BJ (cell line): ENCODE data around the gene RPL37A. TPM values are rescaled to one million over a fixed set of nuclear protein-coding genes. Genes with fewer than 3 reads are reported as not detected.

Experiments
- CTCF ChIA-PET: fragments of 350-600 bp; formaldehyde crosslinking; extraction: SDS; loops from one replicate; lab custom pipeline; 2021; ENCODE audit warnings: antibody characterized with exemption, inconsistent platforms; lab: Yijun Ruan, JAX
- POLR2A ChIA-PET: fragments of 300-600 bp; sonication (Branson Sonifier 250); formaldehyde crosslinking; extraction: SDS; loops from one replicate; lab custom pipeline; 2021; ENCODE audit warnings: antibody characterized with exemption; lab: Charles Lee
- DNase-seq: peaks from one replicate; pipeline ENCODE4 v3.0.0-alpha.2; 2011; ENCODE audit warnings: low read depth
- H3K27me3 ChIP-seq: 2 replicates; pipeline ENCODE4 v1.6.0; 2011; ENCODE audit warnings: low read length; ENCODE audit not compliant: control insufficient read depth, insufficient read depth
- H3K36me3 ChIP-seq: 2 replicates; pipeline ENCODE4 v1.5.1; 2011; ENCODE audit warnings: low read length; ENCODE audit not compliant: control insufficient read depth, insufficient read depth
- H3K4me3 ChIP-seq: 2 replicates; pipeline ENCODE4 v1.5.1; 2011; ENCODE audit warnings: low read depth, mild to moderate bottlenecking, control low read depth, low read length
- polyA plus RNA-seq: library from polyadenylated mRNA; depleted of rRNA; stranded (reverse); fragments of >200 nt; gene quantifications from 2 replicates; pipeline ENCODE4 v1.2.3, GENCODE V29; 2011
- TF ChIP-seq, protein P1 (sequence below): IDR thresholded peaks from 2 replicates; pipeline ENCODE4 v1.5.1; 2011; ENCODE audit warnings: low read depth, mild to moderate bottlenecking, control low read depth, inconsistent platforms, low read length, moderate library complexity; ENCODE audit not compliant: insufficient read depth

Gene RPL37A
- polyA plus RNA-seq, 1 experiment = 4,924 TPM

DNA sequence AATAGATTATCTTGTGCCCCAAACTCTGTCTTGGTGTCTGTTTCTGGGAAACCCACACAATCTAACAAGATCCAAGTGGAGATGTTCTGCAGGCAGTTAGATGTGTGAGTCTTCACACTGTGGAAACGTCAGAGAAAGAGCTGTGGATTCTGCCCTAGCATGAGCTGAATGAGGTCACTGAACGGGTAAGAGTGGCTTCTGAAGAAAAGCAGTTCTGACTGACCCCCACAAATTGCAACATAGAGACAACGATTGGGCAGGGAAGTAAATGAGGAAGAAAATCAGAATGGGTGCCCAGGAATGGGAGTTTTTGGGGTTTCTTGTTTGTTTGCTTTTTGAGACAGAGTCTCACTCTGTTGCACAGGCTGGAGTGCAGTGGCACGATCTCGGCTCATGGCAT lies 12.9 kb upstream of the RPL37A start:
- TF ChIP-seq, protein P1, sequence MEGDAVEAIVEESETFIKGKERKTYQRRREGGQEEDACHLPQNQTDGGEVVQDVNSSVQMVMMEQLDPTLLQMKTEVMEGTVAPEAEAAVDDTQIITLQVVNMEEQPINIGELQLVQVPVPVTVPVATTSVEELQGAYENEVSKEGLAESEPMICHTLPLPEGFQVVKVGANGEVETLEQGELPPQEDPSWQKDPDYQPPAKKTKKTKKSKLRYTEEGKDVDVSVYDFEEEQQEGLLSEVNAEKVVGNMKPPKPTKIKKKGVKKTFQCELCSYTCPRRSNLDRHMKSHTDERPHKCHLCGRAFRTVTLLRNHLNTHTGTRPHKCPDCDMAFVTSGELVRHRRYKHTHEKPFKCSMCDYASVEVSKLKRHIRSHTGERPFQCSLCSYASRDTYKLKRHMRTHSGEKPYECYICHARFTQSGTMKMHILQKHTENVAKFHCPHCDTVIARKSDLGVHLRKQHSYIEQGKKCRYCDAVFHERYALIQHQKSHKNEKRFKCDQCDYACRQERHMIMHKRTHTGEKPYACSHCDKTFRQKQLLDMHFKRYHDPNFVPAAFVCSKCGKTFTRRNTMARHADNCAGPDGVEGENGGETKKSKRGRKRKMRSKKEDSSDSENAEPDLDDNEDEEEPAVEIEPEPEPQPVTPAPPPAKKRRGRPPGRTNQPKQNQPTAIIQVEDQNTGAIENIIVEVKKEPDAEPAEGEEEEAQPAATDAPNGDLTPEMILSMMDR = no peak
- H3K36me3 ChIP-seq = peaks cover 4% of the 10 kb centered on the region; the same call in 1 of the 2 replicates
- H3K27me3 ChIP-seq = no peaks in the 10 kb centered on the region
- ChIA-PET POLR2A (no interaction called here), CTCF (no interaction called here)
- DNase-seq = no peak
- H3K4me3 ChIP-seq = no peak overlapping the region

DNA sequence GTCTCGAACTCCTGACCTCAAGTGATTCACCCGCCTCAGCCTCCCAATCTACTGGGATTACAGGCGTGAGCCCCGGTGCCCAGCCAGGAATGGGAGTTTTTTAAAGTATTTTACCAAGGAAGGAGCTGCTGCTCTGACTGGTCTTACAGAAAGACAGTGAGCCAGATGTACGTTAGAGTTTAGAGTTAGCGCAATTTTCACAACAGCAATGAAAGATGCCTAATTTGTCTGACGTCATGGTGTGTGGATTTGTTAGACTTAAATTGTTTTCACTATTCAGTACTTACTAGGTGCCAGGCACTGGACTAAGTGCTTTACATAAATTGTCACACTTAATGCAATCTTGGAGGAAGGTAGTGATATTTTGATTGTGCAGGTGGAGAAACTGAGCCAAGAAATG lies 12.4 kb upstream of the RPL37A start:
- CTCF ChIA-PET = no interaction called here
- POLR2A ChIA-PET = no interaction called here
- TF ChIP-seq, protein P1 = no peak

DNA sequence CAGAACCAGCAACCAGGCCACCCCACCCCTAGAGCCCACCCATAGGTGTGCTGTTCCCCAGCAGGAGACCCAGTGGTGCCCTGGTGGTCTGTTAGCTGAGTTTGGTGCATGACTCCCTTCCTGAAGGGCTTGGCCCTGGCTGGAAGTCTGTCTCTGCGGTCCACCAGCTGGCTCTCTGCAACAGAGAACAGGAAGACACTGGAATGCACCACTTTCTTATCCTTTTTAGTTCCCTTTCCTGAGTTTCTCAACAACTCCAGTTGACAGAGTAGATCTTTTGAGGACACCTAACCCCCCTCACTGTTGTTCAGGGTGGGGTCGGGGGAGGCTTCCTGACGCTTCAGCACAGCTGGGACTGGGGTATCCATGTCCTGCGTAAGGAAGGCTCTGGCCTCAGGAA lies 11.9 kb upstream of the RPL37A start:
- Histone ChIP-seq H3K36me3 (0 out of 2 replicates have a peak, but pooled peaks cover 3% of the 10 kb centered on the region), H3K27me3 (no peaks in the 10 kb centered on the region), H3K4me3 (no peak overlapping the region)
- DNase-seq = no peak
- TF ChIP-seq, protein P1 = no peak
- ChIA-PET CTCF (no interaction called here), POLR2A (no interaction called here)

More for the DNA sequence above, 12.4 kb upstream of the RPL37A start:
- 0 out of 2 replicates have a peak, but pooled peaks cover 3% of the 10 kb centered on the region for H3K36me3 ChIP-seq
- no peak for DNase-seq
- no peak overlapping the region for H3K4me3 ChIP-seq
- H3K27me3 ChIP-seq = no peaks in the 10 kb centered on the region

DNA sequence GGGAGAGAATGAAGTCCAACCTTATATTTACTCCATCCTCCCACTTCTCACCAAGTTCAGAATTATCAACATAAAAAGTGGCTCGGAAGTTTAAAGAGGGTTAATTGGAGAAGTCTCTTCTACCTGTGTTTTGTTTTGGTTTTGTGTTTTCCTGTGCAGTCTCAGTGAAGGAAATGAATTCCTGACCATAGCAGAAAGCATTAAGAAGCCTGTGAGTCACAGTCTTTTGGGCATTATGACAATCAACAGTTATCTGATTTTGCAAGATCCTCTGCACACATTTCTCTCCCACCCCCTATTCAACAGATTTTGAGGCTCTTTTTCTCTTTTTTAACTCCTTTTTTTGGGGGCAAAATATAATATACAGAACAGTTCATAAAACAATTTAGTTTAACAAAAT lies 8.6 kb upstream of the RPL37A start:
- POLR2A ChIA-PET = no interaction called here
- Histone ChIP-seq H3K36me3 (no peaks in the 10 kb centered on the region), H3K4me3 (no peak overlapping the region), H3K27me3 (no peaks in the 10 kb centered on the region)
- TF ChIP-seq, protein P1 = no peak
- peak; percentile 41 for DNase-seq
- CTCF ChIA-PET = no interaction called here

DNA sequence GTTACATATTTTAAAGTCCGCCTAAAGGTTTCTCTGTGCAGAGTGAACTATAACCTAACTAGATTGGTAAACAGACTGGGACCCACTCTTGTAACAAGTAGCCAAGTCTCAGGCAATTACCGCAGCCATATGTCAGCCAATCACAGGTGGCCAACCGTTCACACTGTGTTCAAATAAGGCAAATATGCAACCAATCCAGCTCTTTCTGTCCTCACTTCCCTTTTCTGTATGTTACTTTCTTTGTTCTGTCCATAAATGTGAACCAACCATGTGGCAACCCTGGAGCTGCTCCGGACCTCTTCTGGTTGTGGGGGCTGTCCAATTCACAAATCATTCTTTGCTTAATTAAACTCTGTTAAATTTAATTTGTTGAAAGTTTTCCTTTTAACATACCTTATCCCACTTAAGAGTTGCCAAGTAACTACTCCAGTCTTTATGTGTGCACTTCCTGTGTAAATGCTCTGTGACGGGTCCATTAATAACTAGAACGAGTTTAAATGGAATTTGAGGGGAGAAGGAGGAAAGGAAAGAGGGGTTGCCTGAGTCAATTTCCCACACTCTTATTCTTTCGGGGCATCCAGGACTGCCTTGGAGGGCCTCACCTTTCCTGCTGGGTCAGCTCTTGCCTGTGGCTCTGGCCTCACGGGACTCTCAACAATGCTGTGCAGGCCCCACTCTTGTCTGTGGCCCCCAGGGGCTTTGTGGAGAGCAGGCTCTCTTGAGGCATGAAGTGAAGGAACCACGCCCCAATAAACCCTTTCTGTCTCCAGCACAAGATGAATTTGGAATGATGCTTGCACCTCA lies 6.6 kb upstream of the RPL37A start:
- no peak for DNase-seq
- ChIA-PET CTCF (interaction anchor here (1.0 to 1.1 kb wide), 2 partner anchors 39 to 41 kb away, joined by 3 read pairs; no protein-coding TSS in a partner anchor), POLR2A (interaction anchor here (0.6 kb wide), 1 partner anchor 120 kb away, joined by 5 read pairs; the partner anchor contains the start of gene MARCHF4)

More for the DNA sequence above, 6.6 kb upstream of the RPL37A start:
- TF ChIP-seq, protein P1 = no peak
- no peaks in the 10 kb centered on the region for H3K27me3 ChIP-seq
- no peaks in the 10 kb centered on the region for H3K36me3 ChIP-seq
- no peak overlapping the region for H3K4me3 ChIP-seq
